Dermis lymphatic vessel endothelial cell (primary cell): ENCODE results near the gene DAG1. TPM values are rescaled to one million over a fixed set of nuclear protein-coding genes. Genes with fewer than 3 reads are reported as not detected.

Experiments used
- total RNA-seq: library from RNA; depleted of rRNA; stranded (reverse); fragments of >200 nt; gene quantifications from 2 replicates; pipeline ENCODE4 v1.2.1, GENCODE V29; 2014

The DAG1 gene
- 21.1 and 32.3 TPM in 2 replicates for total RNA-seq

DNA sequence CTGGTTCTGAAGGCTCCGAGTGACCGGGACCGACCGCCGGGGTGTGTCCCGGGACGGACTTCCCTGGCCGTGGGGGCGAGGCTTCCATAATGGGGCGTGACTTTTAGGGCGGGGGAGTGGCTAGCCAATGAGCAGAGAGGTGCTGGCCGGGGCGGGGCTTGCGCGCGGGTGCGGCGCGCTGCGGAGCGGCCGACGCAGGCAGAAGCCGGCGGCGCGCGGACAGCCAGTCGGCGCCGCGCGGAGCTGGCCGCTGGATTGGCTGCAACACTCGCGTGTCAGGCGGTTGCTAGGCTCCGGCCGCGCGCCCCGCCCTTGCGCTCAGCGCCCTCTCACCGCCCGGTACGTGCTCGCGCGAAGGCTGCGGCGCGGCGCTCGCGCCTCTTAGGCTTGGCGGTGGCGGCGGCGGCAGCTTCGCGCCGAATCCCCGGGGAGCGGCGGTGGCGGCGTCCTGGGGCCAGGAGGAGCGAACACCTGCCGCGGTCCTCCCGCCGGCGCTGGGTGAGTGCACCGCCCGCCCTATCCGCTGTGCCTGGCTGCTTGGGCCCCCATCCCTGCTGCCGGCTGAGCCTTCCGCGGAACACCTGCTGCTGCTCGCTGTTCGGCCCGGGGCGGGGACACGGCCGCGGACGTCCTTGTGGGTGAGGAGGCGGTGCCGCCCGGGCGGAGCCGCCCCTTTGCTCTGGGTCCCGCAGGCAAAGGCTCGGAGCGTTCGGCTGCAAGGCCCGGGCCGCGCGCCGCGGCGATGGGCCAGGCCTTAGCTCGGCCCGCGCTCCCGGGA is at the start of gene DAG1:
TSS of gene DAG1 (plus strand) at position 332 of the 778 bp plus-strand sequence. CDS start 40,268 bp downstream, outside the sequence.

DNA sequence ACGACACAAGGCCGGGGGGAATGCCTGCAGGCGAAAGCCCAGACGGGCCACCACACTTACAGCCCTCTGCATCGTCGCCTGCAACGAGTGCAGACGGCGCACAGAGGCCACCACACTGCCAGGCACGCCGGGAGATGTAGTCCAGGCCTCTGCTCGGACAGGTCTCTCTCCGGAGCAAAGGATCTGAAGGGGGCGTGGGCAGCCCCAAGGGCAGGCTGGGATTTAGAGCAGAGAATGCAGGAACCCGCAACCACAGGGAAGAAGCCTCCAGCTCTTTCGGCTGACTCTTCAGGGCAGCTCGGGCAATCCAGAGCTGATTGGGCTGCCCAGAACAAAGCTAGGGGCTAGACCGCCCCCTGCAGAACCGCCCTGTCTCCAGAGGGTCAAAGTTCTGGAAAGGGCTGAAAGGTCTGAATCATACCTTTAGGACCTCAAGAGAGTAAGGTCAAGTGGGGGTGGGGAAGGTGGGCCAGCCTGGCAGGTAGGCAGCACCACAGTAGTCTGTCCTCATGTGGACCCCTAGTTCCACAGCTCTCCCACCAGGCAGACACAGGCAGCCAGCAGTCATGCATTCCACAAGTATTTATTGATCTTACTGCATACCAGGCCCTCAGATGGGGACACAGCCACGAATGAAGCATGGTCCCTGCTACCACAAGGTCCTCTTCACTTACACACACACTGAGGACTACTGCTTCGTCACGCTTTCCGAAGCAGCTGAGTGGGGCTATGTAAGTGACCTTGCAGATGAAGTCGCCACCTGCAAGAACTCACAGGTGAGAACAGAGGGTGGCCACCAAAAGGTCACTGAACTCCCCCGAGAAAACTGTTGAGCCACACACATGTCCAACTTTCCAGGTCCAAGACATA is 47.5 kb upstream of the DAG1 start, which contains the start of gene AMT:
TSS of gene AMT (minus strand) at position 95 of the 870 bp plus-strand sequence. CDS start at position 72, 23 bp downstream.

DNA sequence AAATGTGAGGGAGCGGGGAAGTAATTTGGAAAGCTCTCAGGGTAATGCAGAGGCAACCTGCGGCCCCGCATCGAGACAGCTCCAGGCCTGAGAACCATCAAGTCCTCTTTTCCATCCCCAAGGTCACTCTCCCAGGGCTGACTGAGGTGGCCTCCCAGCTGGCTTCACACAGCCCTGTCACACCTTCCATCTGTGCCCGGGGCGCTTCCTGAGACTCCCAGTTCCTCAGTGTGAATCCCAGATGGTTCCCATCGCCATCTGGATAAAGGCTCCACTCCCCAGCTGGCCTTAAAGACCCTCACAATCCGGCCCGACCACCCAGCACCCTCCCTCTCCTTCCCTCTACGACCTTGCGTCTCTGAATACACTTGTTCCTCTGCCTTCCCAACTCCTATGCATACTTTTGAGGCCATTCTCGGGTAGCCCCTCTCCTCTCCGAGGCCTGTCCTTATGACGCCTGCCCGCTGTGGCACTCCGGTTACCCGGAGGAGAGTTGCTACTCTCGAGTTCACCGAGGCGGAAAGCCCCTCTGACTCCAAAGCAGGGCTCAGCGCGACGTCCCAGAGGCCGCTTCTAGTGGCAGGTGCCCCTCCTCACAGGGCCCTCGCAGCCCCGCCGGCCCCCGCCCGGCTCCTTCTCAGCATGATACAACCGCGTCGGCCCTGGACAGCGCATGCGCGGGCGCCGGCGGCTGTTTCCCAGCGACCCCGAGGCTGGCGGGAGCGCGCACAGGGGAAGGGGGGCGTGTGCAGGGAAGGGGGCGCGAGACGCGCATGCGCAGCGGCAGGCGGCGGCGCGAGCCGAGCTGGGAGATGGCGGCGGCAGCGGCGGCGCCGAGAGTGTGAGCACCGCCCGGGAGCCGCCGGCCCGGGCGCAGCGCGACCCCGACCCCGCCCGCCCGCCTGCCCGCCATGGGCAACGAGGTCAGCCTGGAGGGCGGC is 83.9 kb downstream of the DAG1 start, which contains the start of gene BSN:
TSS of gene BSN (plus strand) at position 786 of the 941 bp plus-strand sequence. CDS start at position 912, 126 bp downstream.

Other genes starting within 250 kb of the DAG1 start
- 2.4 and 2.8 TPM in 2 replicates for gene C3orf62, start 193.0 kb upstream of the DAG1 start, total RNA-seq
- 21.1 and 25.3 TPM in 2 replicates for gene USP4, start 130.2 kb upstream of the DAG1 start, total RNA-seq
- 462 and 501 TPM in 2 replicates for gene GPX1, start 111.9 kb upstream of the DAG1 start, total RNA-seq
- 602 and 608 TPM in 2 replicates for gene RHOA, start 58.3 kb upstream of the DAG1 start, total RNA-seq
- 13.1 and 25.5 TPM in 2 replicates for gene TCTA, start 57.8 kb upstream of the DAG1 start, total RNA-seq
- gene AMT, start 47.8 kb upstream of the DAG1 start, total RNA-seq: 0.09 and 0.43 TPM in 2 replicates
- 4.9 and 6.6 TPM in 2 replicates for gene NICN1, start 40.9 kb upstream of the DAG1 start, total RNA-seq
- under 0.01 and 0.09 TPM in 2 replicates for gene BSN, start 84.2 kb downstream of the DAG1 start, total RNA-seq
- 64.6 and 114 TPM in 2 replicates for gene APEH, start 204.1 kb downstream of the DAG1 start, total RNA-seq
- gene MST1, start 219.2 kb downstream of the DAG1 start, total RNA-seq: 1.8 and 2.2 TPM in 2 replicates
- gene RNF123, start 219.3 kb downstream of the DAG1 start, total RNA-seq: 20.5 and 22.5 TPM in 2 replicates
- gene AMIGO3, start 249.4 kb downstream of the DAG1 start, total RNA-seq: not detected in 2 replicates